ENCODE data around the gene PEG3. TPM values are rescaled to one million over a fixed set of nuclear protein-coding genes. Genes with fewer than 3 reads are reported as not detected.
A peak's percentile ranks its signal among the peaks of the same experiment; 100 is the strongest.

Gene PEG3
- total and polyA plus RNA-seq, 2 of the 13 experiments (the other 11 are each of a cell fraction or from before 2014, with no cell fraction given), result 217 to 394 TPM

DNA sequence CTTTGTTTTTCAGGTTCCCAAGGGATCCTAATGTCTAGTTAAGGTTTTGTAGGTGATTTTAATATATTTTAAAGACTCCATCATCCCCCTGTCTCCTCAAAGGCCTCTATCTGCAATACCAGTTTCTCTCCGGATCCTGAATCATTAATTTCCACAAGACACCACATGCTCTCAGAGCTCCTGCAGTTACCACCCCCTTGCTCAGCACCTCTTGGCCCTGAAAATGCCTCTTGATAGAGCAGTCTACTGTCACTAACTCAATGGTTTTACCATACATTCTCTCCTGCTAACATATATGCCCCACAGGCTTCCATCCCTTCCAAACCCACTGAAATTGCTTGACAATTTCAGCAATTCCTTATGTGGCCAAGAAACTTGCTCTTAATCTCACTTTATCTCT lies 1.9 kb upstream of the PEG3 start:
- Histone ChIP-seq H3K36me3 (replicated peaks in 1 of 2; ENCODE audit: control insufficient read depth in 1 of 2, insufficient read depth in 2 of 2, low read length in 2 of 2) (no peaks in the 10 kb centered on the region), H3K79me2 (ENCODE audit: insufficient read depth, low read length) (peaks cover 74% of the 10 kb centered on the region), H2AFZ (ENCODE audit: low read length) (no peak overlapping the region), H3K4me3 (replicated peaks in 1 of 3; ENCODE audit: insufficient read depth in 1 of 3, low read depth in 2 of 3, low read length in 3 of 3) (peak overlapping the region; percentile 55 to 84 (median 60)), H3K27me3 (ENCODE audit: control insufficient read depth in 1 of 2, insufficient read depth in 2 of 2, low read length in 2 of 2) (no peaks in the 10 kb centered on the region), H3K4me2 (ENCODE audit: low read depth, low read length) (peak overlapping the region; percentile 77), H4K20me1 (ENCODE audit: insufficient read depth, low read length) (peaks cover 24% of the 10 kb centered on the region; the same call in 1 of the 2 replicates), H3K9me3 (ENCODE audit: low read length) (no peaks in the 10 kb centered on the region), H3K4me1 (ENCODE audit: insufficient read depth, low read length) (peaks cover 39% of the 10 kb centered on the region), H3K9ac (ENCODE audit: insufficient read depth, low read depth, low read length) (peak overlapping the region; percentile 93), H3K27ac (ENCODE audit: extremely low read length, insufficient read depth, low read length) (peak overlapping the region; percentile 90)
- DNase-seq (ENCODE audit: low spot score) (no peak), ATAC-seq (no peak), FAIRE-seq (no peak)
- POLR2A ChIA-PET, result interaction anchor here (0.8 kb wide), 1 partner anchor 58 kb away, joined by 3 read pairs; no protein-coding TSS in a partner anchor
- 50% methylated on average over 1 of the region's 1 CpG for WGBS (ENCODE audit: low lambda C conversion rate)
- BruUV-seq (replicated peaks), result no TSS peak
- in situ Hi-C loops (cut with HindIII; ENCODE audit: extremely low pct_ligation_motif_present, low pct_unique_long_range_greater_than_20kb) (no loop called here), intact Hi-C loops (cut with micrococcal nuclease; ENCODE audit: unreplicated experiment) (no loop called here)
- TF ChIP-seq, protein P1, sequence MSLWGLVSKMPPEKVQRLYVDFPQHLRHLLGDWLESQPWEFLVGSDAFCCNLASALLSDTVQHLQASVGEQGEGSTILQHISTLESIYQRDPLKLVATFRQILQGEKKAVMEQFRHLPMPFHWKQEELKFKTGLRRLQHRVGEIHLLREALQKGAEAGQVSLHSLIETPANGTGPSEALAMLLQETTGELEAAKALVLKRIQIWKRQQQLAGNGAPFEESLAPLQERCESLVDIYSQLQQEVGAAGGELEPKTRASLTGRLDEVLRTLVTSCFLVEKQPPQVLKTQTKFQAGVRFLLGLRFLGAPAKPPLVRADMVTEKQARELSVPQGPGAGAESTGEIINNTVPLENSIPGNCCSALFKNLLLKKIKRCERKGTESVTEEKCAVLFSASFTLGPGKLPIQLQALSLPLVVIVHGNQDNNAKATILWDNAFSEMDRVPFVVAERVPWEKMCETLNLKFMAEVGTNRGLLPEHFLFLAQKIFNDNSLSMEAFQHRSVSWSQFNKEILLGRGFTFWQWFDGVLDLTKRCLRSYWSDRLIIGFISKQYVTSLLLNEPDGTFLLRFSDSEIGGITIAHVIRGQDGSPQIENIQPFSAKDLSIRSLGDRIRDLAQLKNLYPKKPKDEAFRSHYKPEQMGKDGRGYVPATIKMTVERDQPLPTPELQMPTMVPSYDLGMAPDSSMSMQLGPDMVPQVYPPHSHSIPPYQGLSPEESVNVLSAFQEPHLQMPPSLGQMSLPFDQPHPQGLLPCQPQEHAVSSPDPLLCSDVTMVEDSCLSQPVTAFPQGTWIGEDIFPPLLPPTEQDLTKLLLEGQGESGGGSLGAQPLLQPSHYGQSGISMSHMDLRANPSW (CRISPR knock-in tag; IDR thresholded peaks at IDR 0.05; ENCODE audit: borderline replicate concordance), result no peak
- TF ChIP-seq SAP130 (CRISPR knock-in tag; IDR thresholded peaks at IDR 0.05; ENCODE audit: low read depth), result peak; percentile 7; the same call in 1 of the 2 replicates
- TF ChIP-seq ZNF616 (CRISPR knock-in tag; IDR thresholded peaks at IDR 0.05; ENCODE audit: low read depth), result no peak
- no peak for TF ChIP-seq FOXA3 (CRISPR knock-in tag; IDR thresholded peaks at IDR 0.05)
- TF ChIP-seq, protein P2, sequence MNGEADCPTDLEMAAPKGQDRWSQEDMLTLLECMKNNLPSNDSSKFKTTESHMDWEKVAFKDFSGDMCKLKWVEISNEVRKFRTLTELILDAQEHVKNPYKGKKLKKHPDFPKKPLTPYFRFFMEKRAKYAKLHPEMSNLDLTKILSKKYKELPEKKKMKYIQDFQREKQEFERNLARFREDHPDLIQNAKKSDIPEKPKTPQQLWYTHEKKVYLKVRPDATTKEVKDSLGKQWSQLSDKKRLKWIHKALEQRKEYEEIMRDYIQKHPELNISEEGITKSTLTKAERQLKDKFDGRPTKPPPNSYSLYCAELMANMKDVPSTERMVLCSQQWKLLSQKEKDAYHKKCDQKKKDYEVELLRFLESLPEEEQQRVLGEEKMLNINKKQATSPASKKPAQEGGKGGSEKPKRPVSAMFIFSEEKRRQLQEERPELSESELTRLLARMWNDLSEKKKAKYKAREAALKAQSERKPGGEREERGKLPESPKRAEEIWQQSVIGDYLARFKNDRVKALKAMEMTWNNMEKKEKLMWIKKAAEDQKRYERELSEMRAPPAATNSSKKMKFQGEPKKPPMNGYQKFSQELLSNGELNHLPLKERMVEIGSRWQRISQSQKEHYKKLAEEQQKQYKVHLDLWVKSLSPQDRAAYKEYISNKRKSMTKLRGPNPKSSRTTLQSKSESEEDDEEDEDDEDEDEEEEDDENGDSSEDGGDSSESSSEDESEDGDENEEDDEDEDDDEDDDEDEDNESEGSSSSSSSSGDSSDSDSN (CRISPR knock-in tag; IDR thresholded peaks at IDR 0.05), result no peak
- TF ChIP-seq, protein P3, sequence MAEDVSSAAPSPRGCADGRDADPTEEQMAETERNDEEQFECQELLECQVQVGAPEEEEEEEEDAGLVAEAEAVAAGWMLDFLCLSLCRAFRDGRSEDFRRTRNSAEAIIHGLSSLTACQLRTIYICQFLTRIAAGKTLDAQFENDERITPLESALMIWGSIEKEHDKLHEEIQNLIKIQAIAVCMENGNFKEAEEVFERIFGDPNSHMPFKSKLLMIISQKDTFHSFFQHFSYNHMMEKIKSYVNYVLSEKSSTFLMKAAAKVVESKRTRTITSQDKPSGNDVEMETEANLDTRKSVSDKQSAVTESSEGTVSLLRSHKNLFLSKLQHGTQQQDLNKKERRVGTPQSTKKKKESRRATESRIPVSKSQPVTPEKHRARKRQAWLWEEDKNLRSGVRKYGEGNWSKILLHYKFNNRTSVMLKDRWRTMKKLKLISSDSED (CRISPR knock-in tag; IDR thresholded peaks at IDR 0.05), result no peak
- CTCF ChIA-PET (ENCODE audit: low intra/inter-chr PET ratio, low total read pairs), result no interaction called here

Measured in HepG2 (cell line).